Epithelial cell of proximal tubule (primary cell): ENCODE data around the gene LGMN. TPM values are rescaled to one million over a fixed set of nuclear protein-coding genes. Genes with fewer than 3 reads are reported as not detected.
"Not testable (repeated sequence)": the region's sequence is repeated elsewhere in the genome, so short reads cannot be mapped to it uniquely, and the experiment has no call there.

Experiments
- DNase-seq: peaks from one replicate; pipeline ENCODE4 v3.0.0-alpha.2; 2011; ENCODE audit warnings: low read depth
- H3K4me3 ChIP-seq: 2 replicates; pipeline ENCODE4 v1.5.1; 2011; ENCODE audit warnings: low read depth, mild to moderate bottlenecking, low read length
- CTCF ChIP-seq: conservative IDR thresholded peaks from 2 replicates; pipeline ENCODE4 v1.5.1; 2012; ENCODE audit warnings: low read depth, mild to moderate bottlenecking, low read length
- total RNA-seq: library from RNA; depleted of rRNA; stranded (reverse); fragments of >200 nt; gene quantifications from 2 replicates; pipeline ENCODE4 v1.2.3, GENCODE V29; 2015

LGMN gene
- total RNA-seq, 1 donor from 2014 or later, result 63.5 TPM

- no peak for DNase-seq
- no peak for TF ChIP-seq CTCF
Measured at GRCh38 chr14:92759300-92759678, 10.9 kb upstream of the LGMN start.

GRCh38 chr14:92756446-92756845, 8.0 kb upstream of the LGMN start:
- no peak for DNase-seq
- TF ChIP-seq CTCF, result no peak
- H3K4me3 ChIP-seq, result no peak overlapping the region

More at GRCh38 chr14:92759300-92759678, 10.9 kb upstream of the LGMN start:
- no peak overlapping the region for H3K4me3 ChIP-seq

GRCh38 chr14:92755495-92755894, 7.1 kb upstream of the LGMN start:
- DNase-seq, result no peak

GRCh38 chr14:92754966-92755365, 6.5 kb upstream of the LGMN start:
- H3K4me3 ChIP-seq, result no peak overlapping the region
- TF ChIP-seq CTCF, result no peak
- no peak for DNase-seq

More at GRCh38 chr14:92755495-92755894, 7.1 kb upstream of the LGMN start:
- no peak overlapping the region for H3K4me3 ChIP-seq
- no peak for TF ChIP-seq CTCF

- H3K4me3 ChIP-seq, result no peak overlapping the region
- TF ChIP-seq CTCF, result no peak
Measured at GRCh38 chr14:92753250-92753649, 4.8 kb upstream of the LGMN start.

GRCh38 chr14:92751819-92752218, 3.4 kb upstream of the LGMN start:
- H3K4me3 ChIP-seq, result no peak overlapping the region
- TF ChIP-seq CTCF, result no peak
- DNase-seq, result no peak

More at GRCh38 chr14:92753250-92753649, 4.8 kb upstream of the LGMN start:
- DNase-seq, result no peak

GRCh38 chr14:92750994-92751400, 2.6 kb upstream of the LGMN start:
- DNase-seq, result no peak
- no peak overlapping the region for H3K4me3 ChIP-seq
- no peak for TF ChIP-seq CTCF

GRCh38 chr14:92750222-92750728, 1.8 kb upstream of the LGMN start:
- H3K4me3 ChIP-seq, DNase-seq: not testable (repeated sequence)
